SK-N-SH (cell line): ENCODE measurements around the gene XKR7. TPM values are rescaled to one million over a fixed set of nuclear protein-coding genes. Genes with fewer than 3 reads are reported as not detected.

Experiments used
- CTCF ChIA-PET: fragments of 300-600, 350-600 bp; formaldehyde crosslinking; extraction: SDS; loops from one replicate; lab custom pipeline; 2021; lab: Yijun Ruan, JAX
- POLR2A ChIA-PET: fragments of 350-600 bp; sonication (Branson Sonifier 250); formaldehyde crosslinking; extraction: SDS; loops from one replicate; lab custom pipeline; 2020; ENCODE audit warnings: antibody characterized with exemption, inconsistent platforms; lab: Yijun Ruan, JAX
- DNase-seq: peaks from one replicate; pipeline ENCODE4 v3.0.0; 2012
- H2AFZ ChIP-seq: fragments of 200-600 bp; sonication (generic); 2 replicates; pipeline ENCODE4 v1.8.1; 2016; ENCODE audit warnings: antibody characterized with exemption, mild to moderate bottlenecking, low read depth
- H3F3A ChIP-seq: fragments of 200-600 bp; sonication (generic); replicated peaks from 2 replicates; pipeline ENCODE3; 2016; ENCODE audit warnings: antibody characterized with exemption, mild to moderate bottlenecking; ENCODE audit not compliant: insufficient read depth
- H3K27ac ChIP-seq, 2 experiments: fragments of 200-500 bp in 1 of 2; fragments of 200-600 bp in 1 of 2; sonication (Bioruptor generic) in 1 of 2; sonication (generic), shearing (Covaris generic) in 1 of 2; 2 replicates each; pipeline versions ENCODE4 v1.5.1 to v1.6.1; 2014 to 2016; ENCODE audit warnings: low read depth in 2 of 2, inconsistent platforms in 1 of 2, low read length in 1 of 2, mild to moderate bottlenecking in 1 of 2, mixed read lengths in 1 of 2
- H3K27me3 ChIP-seq: fragments of 200-600 bp; sonication (generic), shearing (Covaris generic); 2 replicates; pipeline ENCODE4 v1.6.1; 2016; ENCODE audit warnings: mixed run types; ENCODE audit not compliant: insufficient read depth
- H3K36me3 ChIP-seq, 2 experiments: fragments of 200-500 bp in 1 of 2; fragments of 200-600 bp in 1 of 2; sonication (Bioruptor generic) in 1 of 2; sonication (generic) in 1 of 2; replicated peaks in 1 of 2; 2 replicates each; pipeline versions ENCODE3 to v1.5.1; 2014 to 2016; ENCODE audit warnings: low read length in 1 of 2, mild to moderate bottlenecking in 1 of 2; ENCODE audit not compliant: insufficient read depth in 2 of 2, control insufficient read depth in 1 of 2
- H3K4me1 ChIP-seq, 2 experiments: fragments of 200-500 bp in 1 of 2; fragments of 200-600 bp in 1 of 2; sonication (Bioruptor generic) in 1 of 2; sonication (generic), shearing (Covaris generic) in 1 of 2; 2 replicates each; pipeline versions ENCODE4 v1.5.1 to v1.6.1; 2014 to 2016; ENCODE audit warnings: low read depth in 1 of 2, low read length in 1 of 2, mixed run types in 1 of 2; ENCODE audit not compliant: insufficient read depth in 2 of 2, control insufficient read depth in 1 of 2
- H3K4me2 ChIP-seq: fragments of 200-600 bp; sonication (generic), shearing (Covaris generic); 2 replicates; pipeline ENCODE4 v1.6.1; 2017; ENCODE audit warnings: mixed run types
- H3K4me3 ChIP-seq, 2 experiments: fragments of 200-500 bp in 1 of 2; fragments of 200-600 bp in 1 of 2; sonication (Bioruptor generic) in 1 of 2; sonication (generic), shearing (Covaris generic) in 1 of 2; 2 replicates each; pipeline versions ENCODE4 v1.5.1 to v1.8.1; 2014 to 2016; ENCODE audit warnings: low read depth in 2 of 2, inconsistent platforms in 1 of 2, low read length in 1 of 2, mild to moderate bottlenecking in 1 of 2, mixed read lengths in 1 of 2, moderate library complexity in 1 of 2
- H3K79me2 ChIP-seq: fragments of 200-600 bp; sonication (generic); 2 replicates; pipeline ENCODE4 v1.8.1; 2017; ENCODE audit warnings: mild to moderate bottlenecking; ENCODE audit not compliant: insufficient read depth
- H3K9ac ChIP-seq: fragments of 200-600 bp; sonication (generic); 2 replicates; pipeline ENCODE4 v1.6.1; 2017; ENCODE audit warnings: mixed run types
- H3K9me2 ChIP-seq: fragments of 200-600 bp; sonication (generic); 2 replicates; pipeline ENCODE4 v1.6.1; 2017; ENCODE audit warnings: mixed run types
- H3K9me3 ChIP-seq: fragments of 200-600 bp; sonication (generic); 2 replicates; pipeline ENCODE4 v1.6.1; 2017; ENCODE audit warnings: mixed run types, mild to moderate bottlenecking, moderate library complexity
- H4K20me1 ChIP-seq: fragments of 200-600 bp; sonication (generic); 2 replicates; pipeline ENCODE4 v1.6.1; 2017; ENCODE audit warnings: mild to moderate bottlenecking, mixed run types; ENCODE audit not compliant: insufficient read depth
- CHD2 ChIP-seq: fragments of 150-350 bp; IDR thresholded peaks from 2 replicates; pipeline ENCODE4 v1.6.1; 2018; ENCODE audit warnings: low read length; ENCODE audit not compliant: partially characterized antibody
- EP300 ChIP-seq, 2 experiments: IDR thresholded peaks; 2 replicates each; pipeline versions ENCODE4 v1.4.0 to v1.6.1; 2012; ENCODE audit warnings: borderline replicate concordance in 1 of 2, low read depth in 1 of 2, low read length in 1 of 2
- FOSL2 ChIP-seq: IDR thresholded peaks from 2 replicates; pipeline ENCODE4 v1.4.0; 2012; ENCODE audit warnings: low read depth, mild to moderate bottlenecking, moderate library complexity, borderline replicate concordance
- FOXJ3 ChIP-seq: sonication (generic); formaldehyde crosslinking; IDR thresholded peaks from 2 replicates; pipeline ENCODE4 v1.5.1; 2020; ENCODE audit warnings: mild to moderate bottlenecking, missing genetic modification reagents
- GABPA ChIP-seq: IDR thresholded peaks from 2 replicates; pipeline ENCODE4 v1.4.0; 2012; ENCODE audit warnings: low read depth, mild to moderate bottlenecking
- GATA2 ChIP-seq: sonication (generic); formaldehyde crosslinking; IDR thresholded peaks from 2 replicates; pipeline ENCODE4 v1.5.0; 2020; ENCODE audit warnings: mild to moderate bottlenecking, missing genetic modification reagents
- IRF3 ChIP-seq: fragments of 150-350 bp; IDR thresholded peaks from 2 replicates; pipeline ENCODE4 v1.6.1; 2016; ENCODE audit warnings: mild to moderate bottlenecking, low read depth, low read length
- MEF2A ChIP-seq: IDR thresholded peaks from 2 replicates; pipeline ENCODE4 v1.4.0; 2012; ENCODE audit warnings: low read depth, borderline replicate concordance
- MXI1 ChIP-seq: IDR thresholded peaks from 2 replicates; pipeline ENCODE4 v1.6.1; 2012; ENCODE audit warnings: mild to moderate bottlenecking, low read depth, low read length, improper control_type of control experiment
- NRF1 ChIP-seq: IDR thresholded peaks from 2 replicates; pipeline ENCODE4 v1.6.1; 2012; ENCODE audit warnings: low read depth, mild to moderate bottlenecking, low read length
- PBX3 ChIP-seq: IDR thresholded peaks from 2 replicates; pipeline ENCODE4; 2012
- POLR2AphosphoS5 ChIP-seq: IDR thresholded peaks from 2 replicates; pipeline ENCODE4 v1.6.1; 2012; ENCODE audit warnings: low read depth, low read length
- RCOR1 ChIP-seq: fragments of 150-350 bp; IDR thresholded peaks from 2 replicates; pipeline ENCODE4 v1.6.1; 2017; ENCODE audit warnings: antibody characterized with exemption, low read length
- REST ChIP-seq: IDR thresholded peaks from 2 replicates; pipeline ENCODE4 v1.6.1; 2012; ENCODE audit warnings: mild to moderate bottlenecking, low read depth, low read length, moderate library complexity
- USF1 ChIP-seq: IDR thresholded peaks from 2 replicates; pipeline ENCODE4 v1.4.0; 2012; ENCODE audit warnings: low read depth, borderline replicate concordance
- YY1 ChIP-seq: IDR thresholded peaks from 2 replicates; pipeline ENCODE4 v1.4.0; 2012; ENCODE audit warnings: low read depth, mild to moderate bottlenecking
- WGBS: methylation state at CpG from one replicate; pipeline ENCODE4 v1.1.6; 2017; ENCODE audit warnings: low lambda C conversion rate; 5-methylcytosine and 5-hydroxymethylcytosine counted together
- polyA plus RNA-seq, 3 experiments: library from polyadenylated mRNA; depleted of rRNA; stranded (reverse); fragments of >200 nt; gene quantifications; 2 replicates each; pipeline ENCODE4 v1.2.3, GENCODE V29; 2012
- TF ChIP-seq, protein P1 (sequence below): IDR thresholded peaks from 2 replicates; pipeline ENCODE4 v1.4.0; 2012; ENCODE audit warnings: low read depth, borderline replicate concordance
- TF ChIP-seq, protein P2 (sequence below): fragments of 200-600 bp; sonication (generic); IDR thresholded peaks from 2 replicates; pipeline ENCODE4 v1.6.1; 2017; ENCODE audit warnings: antibody characterized with exemption, mild to moderate bottlenecking, moderate library complexity
- TF ChIP-seq, protein P3 (sequence below): IDR thresholded peaks from 2 replicates; pipeline ENCODE4 v1.4.0; 2012; ENCODE audit warnings: low read depth

The XKR7 gene
- polyA plus RNA-seq, 1 of the 3 experiments (the other 2 are of a cell fraction) = 0.02 TPM

DNA sequence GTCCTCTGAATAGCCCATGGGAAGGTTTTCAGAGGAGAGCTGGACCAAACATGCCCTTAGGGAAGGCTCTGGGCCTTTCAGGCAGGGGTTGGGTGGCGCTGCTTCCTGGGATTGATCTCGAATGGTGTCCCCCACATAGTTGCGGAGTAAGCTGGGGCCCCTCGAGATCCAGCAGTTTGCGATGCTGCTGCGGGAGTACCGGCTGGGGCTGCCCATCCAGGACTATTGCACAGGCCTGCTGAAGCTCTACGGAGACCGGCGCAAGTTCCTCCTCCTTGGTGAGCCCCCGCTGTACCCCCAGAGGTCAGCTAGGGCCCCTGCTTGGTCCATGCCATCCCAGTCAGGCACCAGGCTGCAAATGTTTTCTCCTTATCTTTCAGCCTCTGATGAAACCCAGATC, 61.6 kb downstream of the XKR7 start:
- Histone ChIP-seq H3K9me3 (no peaks in the 10 kb centered on the region), H2AFZ (no peak overlapping the region), H3K79me2 (no peaks in the 10 kb centered on the region), H3K4me3 (no peak overlapping the region), H3K9me2 (no peaks in the 10 kb centered on the region), H4K20me1 (no peaks in the 10 kb centered on the region), H3F3A (no peaks in the 10 kb centered on the region), H3K4me1 (peaks cover 0 to 7% of the 10 kb centered on the region in 2 experiments; a peak in 1 of 4 replicates), H3K27me3 (peaks cover 24% of the 10 kb centered on the region), H3K27ac (no peak overlapping the region), H3K36me3 (no peaks in the 10 kb centered on the region), H3K9ac (no peak overlapping the region), H3K4me2 (no peak overlapping the region)
- CTCF ChIA-PET = interaction anchor here (1.2 to 9.8 kb wide), 14 partner anchors 9 to 206 kb away, joined by 3 to 170 read pairs (median 33); partner anchors contain the start of genes FOXS1, PDRG1 and XKR7
- POLR2A ChIA-PET = interaction anchor here (0.7 to 1.6 kb wide), 3 partner anchors 9 to 177 kb away, joined by 3 to 5 read pairs (median 3); no protein-coding TSS in a partner anchor
- TF ChIP-seq PBX3 (no peak), RCOR1 (no peak), NRF1 (no peak), MEF2A (no peak), IRF3 (no peak), REST (no peak), FOSL2 (no peak), EP300 (IDR thresholded peaks at IDR 0.05; ENCODE audit: borderline replicate concordance in 1 of 2, low read depth in 1 of 2, low read length in 1 of 2) (no peak), YY1 (no peak), GATA2 (CRISPR knock-in tag) (no peak), USF1 (no peak), MXI1 (no peak), CHD2 (no peak), FOXJ3 (CRISPR knock-in tag) (no peak), GABPA (no peak), POLR2AphosphoS5 (no peak)
- TF ChIP-seq, protein P1, sequence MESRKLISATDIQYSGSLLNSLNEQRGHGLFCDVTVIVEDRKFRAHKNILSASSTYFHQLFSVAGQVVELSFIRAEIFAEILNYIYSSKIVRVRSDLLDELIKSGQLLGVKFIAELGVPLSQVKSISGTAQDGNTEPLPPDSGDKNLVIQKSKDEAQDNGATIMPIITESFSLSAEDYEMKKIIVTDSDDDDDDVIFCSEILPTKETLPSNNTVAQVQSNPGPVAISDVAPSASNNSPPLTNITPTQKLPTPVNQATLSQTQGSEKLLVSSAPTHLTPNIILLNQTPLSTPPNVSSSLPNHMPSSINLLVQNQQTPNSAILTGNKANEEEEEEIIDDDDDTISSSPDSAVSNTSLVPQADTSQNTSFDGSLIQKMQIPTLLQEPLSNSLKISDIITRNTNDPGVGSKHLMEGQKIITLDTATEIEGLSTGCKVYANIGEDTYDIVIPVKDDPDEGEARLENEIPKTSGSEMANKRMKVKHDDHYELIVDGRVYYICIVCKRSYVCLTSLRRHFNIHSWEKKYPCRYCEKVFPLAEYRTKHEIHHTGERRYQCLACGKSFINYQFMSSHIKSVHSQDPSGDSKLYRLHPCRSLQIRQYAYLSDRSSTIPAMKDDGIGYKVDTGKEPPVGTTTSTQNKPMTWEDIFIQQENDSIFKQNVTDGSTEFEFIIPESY = no peak
- TF ChIP-seq, protein P2, sequence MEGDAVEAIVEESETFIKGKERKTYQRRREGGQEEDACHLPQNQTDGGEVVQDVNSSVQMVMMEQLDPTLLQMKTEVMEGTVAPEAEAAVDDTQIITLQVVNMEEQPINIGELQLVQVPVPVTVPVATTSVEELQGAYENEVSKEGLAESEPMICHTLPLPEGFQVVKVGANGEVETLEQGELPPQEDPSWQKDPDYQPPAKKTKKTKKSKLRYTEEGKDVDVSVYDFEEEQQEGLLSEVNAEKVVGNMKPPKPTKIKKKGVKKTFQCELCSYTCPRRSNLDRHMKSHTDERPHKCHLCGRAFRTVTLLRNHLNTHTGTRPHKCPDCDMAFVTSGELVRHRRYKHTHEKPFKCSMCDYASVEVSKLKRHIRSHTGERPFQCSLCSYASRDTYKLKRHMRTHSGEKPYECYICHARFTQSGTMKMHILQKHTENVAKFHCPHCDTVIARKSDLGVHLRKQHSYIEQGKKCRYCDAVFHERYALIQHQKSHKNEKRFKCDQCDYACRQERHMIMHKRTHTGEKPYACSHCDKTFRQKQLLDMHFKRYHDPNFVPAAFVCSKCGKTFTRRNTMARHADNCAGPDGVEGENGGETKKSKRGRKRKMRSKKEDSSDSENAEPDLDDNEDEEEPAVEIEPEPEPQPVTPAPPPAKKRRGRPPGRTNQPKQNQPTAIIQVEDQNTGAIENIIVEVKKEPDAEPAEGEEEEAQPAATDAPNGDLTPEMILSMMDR = no peak
- TF ChIP-seq, protein P3, sequence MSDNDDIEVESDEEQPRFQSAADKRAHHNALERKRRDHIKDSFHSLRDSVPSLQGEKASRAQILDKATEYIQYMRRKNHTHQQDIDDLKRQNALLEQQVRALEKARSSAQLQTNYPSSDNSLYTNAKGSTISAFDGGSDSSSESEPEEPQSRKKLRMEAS = no peak
- 79% methylated on average over 6 of the region's 11 CpGs for WGBS
- DNase-seq = no peak
